Activated CD8-positive, alpha-beta T cell treated with anti-CD3 and anti-CD28 coated beads for 36 hours (primary cell): ENCODE measurements around the gene PADI3. TPM values are rescaled to one million over a fixed set of nuclear protein-coding genes. Genes with fewer than 3 reads are reported as not detected.

Experiments
- ATAC-seq: fragments of 200-7000 bp; cut with Tn5 transposase; one replicate; pipeline ENCODE4 v1.10.0; 2021; ENCODE audit warnings: mild to moderate bottlenecking, moderate library complexity
- CTCF ChIA-PET: fragments of 350-600 bp; sonication (Branson Sonifier 250); formaldehyde crosslinking; loops from one replicate; lab custom pipeline; 2021; ENCODE audit warnings: antibody characterized with exemption; lab: Charles Lee
- POLR2A ChIA-PET: fragments of 350-600 bp; sonication (Branson Sonifier 250); formaldehyde crosslinking; loops from one replicate; lab custom pipeline; 2021; ENCODE audit warnings: antibody characterized with exemption; lab: Charles Lee
- DNase-seq: peaks from one replicate; pipeline ENCODE4 v3.0.0-alpha.2; 2020
- H3K27ac Mint-ChIP-seq: one replicate; pipeline ENCODE4 v1.8.0; 2021; ENCODE audit warnings: mild to moderate bottlenecking, mixed read lengths
- H3K27me3 Mint-ChIP-seq: one replicate; pipeline ENCODE4 v1.8.0; 2021; ENCODE audit warnings: mixed read lengths
- H3K36me3 Mint-ChIP-seq: one replicate; pipeline ENCODE4 v1.8.0; 2021; ENCODE audit warnings: low read depth, mixed read lengths
- H3K4me1 Mint-ChIP-seq: one replicate; pipeline ENCODE4 v1.8.0; 2021; ENCODE audit warnings: low read depth, mixed read lengths
- H3K4me3 Mint-ChIP-seq: one replicate; pipeline ENCODE4 v1.8.0; 2021; ENCODE audit warnings: mild to moderate bottlenecking, moderate library complexity, mixed read lengths
- H3K9me3 Mint-ChIP-seq: one replicate; pipeline ENCODE4 v1.8.0; 2021; ENCODE audit warnings: mixed read lengths
- CTCF ChIP-seq: fragments of 200-600 bp; IDR thresholded peaks from one replicate; pipeline ENCODE4 v1.8.0; 2022; ENCODE audit warnings: antibody characterized with exemption, mild to moderate bottlenecking
- intact Hi-C: fragments of 100-400 bp; cut with micrococcal nuclease; formaldehyde crosslinking; loops from one replicate; pipeline ENCODE4 v1.10.0; 2022
- total RNA-seq, 2 experiments: library from RNA; stranded (reverse); gene quantifications; one replicate each; pipeline ENCODE4 v1.2.3, GENCODE V29; 2021

The PADI3 gene
- total RNA-seq, 2 experiments from 2014 or later: not detected

DNA sequence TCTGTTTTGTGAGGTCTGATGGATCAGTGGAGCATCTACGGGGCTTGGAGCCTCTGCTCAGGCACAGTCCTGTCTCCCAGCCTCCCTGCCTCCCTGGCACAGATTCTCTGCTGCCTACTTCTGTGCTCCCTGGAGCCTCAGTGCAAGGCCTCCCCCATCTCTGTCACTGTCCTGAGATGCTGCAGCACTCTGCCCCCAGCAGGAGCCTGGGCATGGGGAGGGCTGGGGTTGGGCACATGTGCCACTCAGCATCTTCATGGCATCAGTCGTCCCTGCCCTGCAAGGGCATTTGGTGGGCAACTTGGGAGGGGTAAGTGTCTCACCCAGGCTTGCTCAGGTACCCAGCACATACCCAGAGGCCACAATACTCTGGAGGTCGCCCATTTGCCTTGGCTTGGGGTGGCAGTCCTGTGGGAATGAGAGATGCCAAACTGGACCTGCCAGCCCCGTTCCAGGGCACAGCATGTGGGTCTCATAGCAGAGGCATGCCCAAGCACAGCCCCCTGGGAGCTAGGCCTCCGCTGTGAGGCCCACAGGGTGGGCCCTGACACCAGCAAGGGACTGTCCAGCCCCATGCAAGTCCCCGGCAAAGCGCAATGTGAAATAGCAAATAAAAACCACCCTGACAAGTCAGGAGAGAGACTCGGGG lies 28.7 kb downstream of the PADI3 start:
- Mint-ChIP-seq H3K9me3 (no peaks in the 10 kb centered on the region), H3K27ac (no peak overlapping the region), H3K4me3 (no peak overlapping the region), H3K27me3 (peaks cover 8% of the 10 kb centered on the region), H3K4me1 (no peaks in the 10 kb centered on the region), H3K36me3 (no peaks in the 10 kb centered on the region)
- intact Hi-C loops: no loop called here
- no peak for ATAC-seq
- CTCF ChIA-PET: interaction anchor here (1.0 kb wide), 1 partner anchor 91 kb away, joined by 3 read pairs; no protein-coding TSS in a partner anchor
- POLR2A ChIA-PET: no interaction called here
- no peak for TF ChIP-seq CTCF
- DNase-seq: no peak

DNA sequence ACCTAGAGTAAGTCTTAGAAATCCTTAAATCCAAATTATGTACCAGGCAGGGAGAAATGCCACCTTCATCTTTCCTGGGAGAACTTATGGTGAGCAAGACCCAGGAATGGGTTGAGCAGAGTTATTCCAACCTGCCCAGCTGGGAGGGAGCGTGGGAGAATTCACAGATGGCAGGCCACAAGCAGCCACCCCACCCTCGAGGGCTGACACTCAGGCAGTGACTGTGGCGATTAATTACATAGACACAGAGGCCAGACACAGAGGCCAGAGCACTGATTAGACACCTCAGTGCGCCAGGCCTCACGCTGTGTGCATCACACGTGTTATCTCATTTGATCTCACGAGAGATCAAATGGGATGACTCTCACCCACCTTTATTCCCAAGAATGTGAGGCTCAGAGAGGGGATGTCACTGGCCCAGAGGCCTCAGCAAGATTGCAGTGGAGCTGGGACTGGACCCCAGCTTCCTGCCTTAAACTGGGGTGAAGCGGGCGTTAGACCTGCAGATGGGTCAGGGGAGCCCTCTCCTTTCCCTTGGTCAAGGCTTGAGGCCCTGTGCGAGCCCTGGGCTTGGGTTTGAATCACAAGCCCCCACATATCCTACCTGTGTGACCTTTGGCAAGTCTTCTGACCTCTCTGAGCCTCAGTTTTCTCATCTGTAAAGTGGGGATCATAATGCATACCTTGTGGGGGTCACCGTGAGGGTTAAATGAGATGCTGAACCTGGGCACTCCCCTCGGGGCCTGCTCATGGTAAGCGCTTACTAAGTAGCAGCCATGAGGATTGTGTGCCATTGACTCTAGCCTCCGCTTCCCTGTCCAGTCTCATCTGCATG lies 30.3 kb downstream of the PADI3 start:
- H3K36me3 Mint-ChIP-seq: no peaks in the 10 kb centered on the region
- H3K4me3 Mint-ChIP-seq: no peak overlapping the region
- intact Hi-C loops: no loop called here
- H3K27ac Mint-ChIP-seq: no peak overlapping the region
- peaks cover 8% of the 10 kb centered on the region for H3K27me3 Mint-ChIP-seq
- H3K9me3 Mint-ChIP-seq: no peaks in the 10 kb centered on the region
- H3K4me1 Mint-ChIP-seq: no peaks in the 10 kb centered on the region
- POLR2A ChIA-PET: no interaction called here
- CTCF ChIA-PET: no interaction called here
- DNase-seq (no peak), ATAC-seq (no peak)
- TF ChIP-seq CTCF: no peak

DNA sequence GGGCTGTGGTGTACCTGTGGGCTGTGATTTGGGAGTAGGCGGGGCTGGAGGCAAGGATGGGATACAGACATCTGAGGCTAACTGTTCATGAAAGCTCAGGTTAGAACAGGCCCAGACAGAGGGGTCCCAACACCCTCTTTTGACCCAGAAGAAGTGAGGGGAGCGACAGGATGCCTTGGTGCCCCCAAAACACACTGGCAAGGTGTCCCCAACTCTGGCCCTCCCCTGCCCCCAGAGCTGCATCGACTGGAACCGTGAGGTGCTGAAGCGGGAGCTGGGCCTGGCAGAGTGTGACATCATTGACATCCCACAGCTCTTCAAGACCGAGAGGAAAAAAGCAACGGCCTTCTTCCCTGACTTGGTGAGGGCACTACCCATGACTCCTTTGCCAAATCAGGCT lies 31.5 kb downstream of the PADI3 start:
- Mint-ChIP-seq H3K4me3 (no peak overlapping the region), H3K36me3 (no peaks in the 10 kb centered on the region), H3K4me1 (no peaks in the 10 kb centered on the region), H3K27ac (no peak overlapping the region), H3K9me3 (no peaks in the 10 kb centered on the region), H3K27me3 (peaks cover 7% of the 10 kb centered on the region)
- TF ChIP-seq CTCF: no peak
- CTCF ChIA-PET: interaction anchor here (1.1 kb wide), 1 partner anchor 154 kb away, joined by 3 read pairs; no protein-coding TSS in a partner anchor
- ATAC-seq: no peak
- DNase-seq: no peak
- intact Hi-C loops: no loop called here
- POLR2A ChIA-PET: interaction anchor here (1.1 kb wide), 1 partner anchor 8 kb away, joined by 3 read pairs; no protein-coding TSS in a partner anchor

GRCh38 chr1:17280894-17281293 lies 32.0 kb downstream of the PADI3 start:
- Mint-ChIP-seq H3K4me3 (no peak overlapping the region), H3K36me3 (no peaks in the 10 kb centered on the region), H3K27ac (no peak overlapping the region), H3K27me3 (peaks cover 2% of the 10 kb centered on the region), H3K4me1 (no peaks in the 10 kb centered on the region), H3K9me3 (no peaks in the 10 kb centered on the region)
- TF ChIP-seq CTCF: no peak
- DNase-seq (no peak), ATAC-seq (no peak)
- ChIA-PET CTCF (interaction anchor here (1.1 kb wide), 1 partner anchor 155 kb away, joined by 3 read pairs; no protein-coding TSS in a partner anchor), POLR2A (interaction anchor here (0.5 to 1.1 kb wide), 2 partner anchors 9 to 32 kb away, joined by 3 to 4 read pairs; no protein-coding TSS in a partner anchor)
- intact Hi-C loops: no loop called here
